ENCODE measurements around the gene ATRIP.

ATRIP gene

GRCh38 chr3:48423883-48424695, 22.4 kb upstream of the ATRIP start:
- DNase-seq (ENCODE audit: low read depth): no peak

DNA sequence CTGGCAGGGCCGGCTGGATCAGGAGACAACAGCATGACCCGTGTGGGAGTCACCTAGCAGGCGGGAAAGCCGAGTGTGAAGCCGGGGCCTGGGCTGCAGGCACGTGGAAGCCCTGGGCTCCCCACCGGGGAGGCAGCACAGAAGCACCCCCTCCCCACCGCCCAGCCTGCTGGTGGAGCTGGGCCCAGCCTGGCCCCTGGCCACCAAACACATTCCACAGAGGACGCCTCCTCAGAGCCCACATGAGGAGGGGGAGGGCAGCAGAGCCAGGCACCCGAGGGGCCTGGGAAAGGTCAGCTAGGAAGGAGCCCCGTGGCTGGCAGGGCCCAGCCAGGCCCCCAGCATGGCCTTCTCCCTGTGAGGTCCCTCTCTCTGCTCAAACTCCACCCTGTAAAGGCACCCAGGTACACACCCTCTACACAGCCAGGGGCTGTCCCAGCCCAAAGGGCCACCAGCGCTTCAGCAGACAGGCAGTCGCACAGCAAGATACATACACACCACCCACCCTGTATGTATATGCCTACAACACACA, 21.2 kb upstream of the ATRIP start:
- DNase-seq (ENCODE audit: low read depth): no peak

DNA sequence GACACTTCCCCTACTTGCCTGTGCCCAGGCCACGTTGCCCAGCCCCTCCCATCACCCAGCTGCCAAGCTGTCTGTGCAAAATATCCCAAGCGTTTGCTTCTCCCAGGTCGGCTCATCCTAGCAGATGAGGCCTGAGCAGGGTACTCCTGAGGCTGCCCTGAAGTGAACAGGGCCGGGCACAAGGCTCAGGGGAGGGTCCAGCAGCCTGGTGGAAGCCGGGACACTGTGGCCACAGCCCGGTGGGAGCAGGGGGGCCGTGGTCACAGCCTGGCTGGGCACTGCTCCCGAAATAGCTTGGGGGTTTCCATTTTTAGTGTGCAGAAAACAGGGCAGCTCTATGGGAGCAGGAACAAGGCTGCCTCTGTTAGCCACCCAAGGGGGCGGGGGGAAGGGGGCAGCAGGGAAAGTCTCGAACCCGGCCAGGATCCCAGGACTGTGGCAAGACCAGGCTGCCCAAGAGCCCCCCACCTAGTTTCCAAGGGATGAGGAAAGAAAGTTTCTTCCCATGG, 20.1 kb upstream of the ATRIP start:
- DNase-seq (ENCODE audit: low read depth): no peak

DNA sequence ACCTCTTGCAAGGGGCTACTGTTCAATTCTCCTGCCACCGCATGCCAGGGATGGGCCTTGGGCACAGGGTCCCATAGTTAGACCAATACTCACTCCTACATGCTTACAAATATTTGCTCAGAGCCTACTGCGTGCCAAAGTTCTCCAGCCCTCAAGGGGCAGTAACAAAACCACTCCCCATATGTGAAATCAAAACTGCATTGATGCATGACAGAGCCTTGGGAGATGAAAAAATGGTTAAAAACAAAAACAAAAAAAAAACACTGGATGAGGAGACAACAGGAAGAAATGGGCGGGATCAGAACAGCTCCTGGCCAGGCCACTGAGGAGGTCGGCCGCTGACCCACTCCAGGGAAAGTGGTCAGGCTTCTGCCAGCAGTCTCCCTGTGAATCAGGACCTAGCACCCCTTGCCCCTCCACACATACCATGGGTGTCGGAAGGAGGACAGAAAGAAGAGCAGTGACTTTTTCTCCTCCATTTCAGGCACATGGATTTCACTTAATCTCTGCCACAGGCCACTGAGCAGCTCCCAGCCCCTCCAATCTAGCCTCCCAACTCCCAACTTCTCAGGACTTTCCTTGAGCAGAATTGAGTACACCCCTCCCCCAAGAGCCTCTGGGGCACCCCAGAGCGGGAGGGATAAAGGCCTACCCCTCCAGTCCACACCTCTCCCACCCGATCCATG, 19.4 kb upstream of the ATRIP start:
- DNase-seq (ENCODE audit: low read depth): no peak

DNA sequence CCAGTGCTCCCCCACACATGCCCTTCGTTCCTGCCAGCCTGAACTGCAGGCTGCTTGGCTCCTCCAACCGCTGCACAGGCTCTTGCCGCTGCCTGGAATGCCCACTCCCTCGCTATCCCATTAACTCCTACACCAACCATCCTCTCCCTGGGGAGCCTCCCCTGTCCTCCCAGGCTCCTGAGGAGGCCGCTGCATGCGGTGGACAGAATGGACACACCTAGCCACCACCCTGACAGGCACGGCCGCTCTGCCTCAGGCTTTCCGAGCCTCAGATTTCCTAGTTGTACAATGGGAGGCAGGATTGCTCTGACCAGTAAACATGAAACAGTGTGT, 18.9 kb upstream of the ATRIP start:
- no peak for DNase-seq (ENCODE audit: low read depth)

GRCh38 chr3:48428088-48428571, 18.4 kb upstream of the ATRIP start:
- DNase-seq (ENCODE audit: low read depth): no peak

- DNase-seq (ENCODE audit: low read depth): no peak
These were observed 17.8 kb upstream of the ATRIP start for GRCh38 chr3:48428572-48429316.

DNA sequence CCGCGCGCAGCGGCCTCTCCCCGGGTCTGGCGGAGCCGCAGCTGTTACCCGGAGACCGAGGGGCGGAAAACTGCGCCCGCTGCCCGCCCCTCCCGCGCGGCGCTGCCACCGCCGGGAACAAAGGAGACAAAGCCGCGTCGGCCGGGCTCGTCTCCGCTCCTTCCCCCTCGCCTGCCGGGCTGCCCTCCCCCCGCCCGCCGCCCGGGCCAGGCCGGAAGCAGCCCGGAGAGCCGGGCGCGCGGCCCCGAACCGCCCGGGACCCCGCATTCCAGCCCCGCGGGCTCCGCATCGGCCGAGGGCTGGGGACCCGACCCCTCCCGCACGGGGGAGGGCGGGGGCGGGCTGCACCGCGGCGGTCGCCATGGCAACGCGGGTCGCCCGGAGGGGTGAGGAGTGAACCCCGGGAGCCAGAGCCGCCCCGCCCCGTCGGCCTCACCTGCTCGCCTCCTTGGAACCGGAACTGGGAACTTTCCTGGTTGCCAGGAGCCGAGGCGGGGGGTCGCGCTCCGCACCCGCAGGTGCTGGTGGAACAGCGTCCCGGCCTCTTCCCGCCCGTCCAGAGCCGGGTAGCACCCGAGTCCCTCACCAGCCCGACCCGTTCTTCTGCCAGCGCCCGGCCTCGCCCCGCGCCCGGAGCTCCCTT, 17.1 kb upstream of the ATRIP start:
- peak; percentile 28 for DNase-seq (ENCODE audit: low read depth)

DNA sequence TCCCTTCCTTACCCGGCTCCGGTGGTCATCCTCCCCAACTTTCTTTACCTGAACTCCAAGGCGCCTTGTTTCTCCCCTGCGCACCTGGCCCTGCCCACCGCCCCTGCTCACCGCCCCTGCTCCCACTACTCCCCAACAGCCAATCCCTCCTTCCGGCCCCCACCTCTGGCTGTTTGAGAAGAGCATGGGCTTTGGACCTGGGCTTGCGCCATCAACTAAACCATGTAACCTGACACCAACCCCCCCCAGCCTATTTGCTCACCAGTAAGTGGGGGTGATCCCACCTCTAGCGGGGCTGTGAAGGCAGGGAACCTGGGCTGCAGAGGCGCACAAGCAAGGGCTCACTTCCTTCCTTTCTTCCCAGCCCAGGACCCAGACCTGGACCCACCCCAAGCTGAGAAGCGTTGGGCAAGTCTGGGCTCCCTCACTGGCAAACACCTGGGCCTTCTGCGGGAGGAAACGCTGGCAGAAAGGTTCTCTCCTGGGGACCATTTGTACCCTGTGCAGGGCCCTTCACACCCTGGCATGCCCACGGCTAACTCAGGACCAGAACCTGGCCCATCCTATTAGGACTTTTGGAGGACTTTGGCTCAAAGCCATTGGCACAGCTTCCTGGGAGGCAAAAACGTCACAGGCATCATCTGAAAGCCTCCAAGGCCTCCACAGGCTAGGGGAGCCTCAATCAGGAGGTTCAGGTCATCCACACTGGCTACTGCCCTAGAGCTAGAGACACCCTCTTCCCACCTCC, 16.4 kb upstream of the ATRIP start, which contains the start of gene PLXNB1:
Gene PLXNB1 (minus strand): TSS at position 127 of the 748 bp plus-strand sequence. CDS start 5,475 bp downstream, outside the sequence.
- DNase-seq (ENCODE audit: low read depth): no peak

- DNase-seq (ENCODE audit: low read depth): no peak
These were observed 15.8 kb upstream of the ATRIP start for GRCh38 chr3:48430708-48431101.

DNA sequence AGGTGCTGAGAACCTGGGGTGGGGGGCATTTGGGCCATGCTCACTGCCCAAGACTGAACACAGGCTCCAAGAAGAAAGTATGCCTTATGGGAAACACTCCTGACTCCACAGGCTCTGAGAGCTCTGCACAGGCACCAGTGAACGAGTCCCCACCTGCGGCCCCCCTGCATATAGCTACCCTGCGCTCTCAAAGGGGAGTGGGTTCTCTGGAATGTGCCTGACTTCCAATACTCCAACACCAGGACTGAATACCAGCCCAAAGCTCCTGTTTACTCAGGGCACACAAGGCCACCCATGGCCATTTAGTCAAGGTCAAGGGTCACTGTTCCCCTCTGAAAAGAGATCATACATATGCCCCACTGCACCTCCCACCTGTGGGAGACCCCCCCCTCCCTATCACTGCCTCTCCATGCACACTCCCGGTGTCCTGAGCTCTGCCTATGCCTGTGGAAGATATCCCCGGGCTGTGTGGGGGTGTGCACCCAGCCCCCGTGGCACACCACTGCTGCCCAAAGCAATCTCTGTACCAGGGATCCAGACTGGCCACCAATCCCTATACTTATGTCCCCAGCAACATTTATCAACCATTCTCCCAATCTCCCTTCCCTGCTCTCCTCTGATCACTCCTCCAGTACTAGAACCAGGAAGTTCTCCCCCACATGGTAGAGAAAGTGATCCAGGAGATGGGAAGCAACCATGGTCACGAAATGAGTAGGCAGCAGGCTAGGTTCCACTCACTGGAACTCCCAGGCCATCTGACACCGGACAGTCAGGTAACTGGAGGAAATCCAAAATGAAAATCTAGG, 15.1 kb upstream of the ATRIP start:
- no peak for DNase-seq (ENCODE audit: low read depth)

DNA sequence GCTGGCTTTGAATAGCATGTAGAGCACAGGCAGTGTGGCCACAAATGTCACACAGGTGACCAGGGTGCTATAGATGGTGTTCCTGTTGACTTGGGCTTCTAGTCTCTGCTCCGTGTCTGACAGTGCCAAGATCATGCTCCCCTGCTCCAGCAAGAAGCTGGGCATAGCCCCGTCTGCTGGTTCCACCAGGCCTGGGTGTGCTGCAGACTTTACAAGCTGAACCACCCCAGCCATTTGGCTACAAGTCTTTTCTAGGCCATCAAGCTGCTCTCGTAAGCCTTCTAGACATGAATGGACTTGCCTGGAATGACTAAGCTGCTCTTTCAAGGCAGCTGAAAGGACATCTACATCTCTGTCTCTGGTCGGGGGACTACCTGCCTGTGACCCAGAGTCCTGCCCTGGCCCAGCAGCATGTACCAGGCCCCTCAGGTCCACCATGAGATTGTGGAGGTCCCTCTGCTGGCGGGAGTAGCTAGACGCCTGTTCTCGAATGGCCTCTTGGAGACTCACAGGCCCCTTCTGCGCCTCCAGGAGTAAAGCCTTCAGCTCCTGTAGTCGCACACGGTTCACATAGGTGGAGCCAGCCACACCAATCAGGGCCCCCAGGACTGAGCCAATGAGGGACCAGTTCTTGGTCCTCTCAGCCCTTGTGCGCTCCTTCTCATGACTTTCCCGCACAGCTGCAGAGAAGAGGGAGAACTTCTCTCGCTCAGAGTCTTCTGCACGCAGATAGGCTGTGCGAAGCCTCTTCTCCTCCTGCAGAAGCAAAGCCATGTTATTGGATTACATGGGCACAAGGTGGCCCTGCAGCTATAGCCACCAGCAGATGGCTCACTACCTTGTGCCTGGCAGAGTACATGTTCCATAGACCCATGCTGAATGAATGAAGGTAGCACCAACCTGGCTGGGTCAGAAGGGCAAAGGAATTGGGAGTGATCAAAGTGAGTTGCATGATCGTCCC, 13.8 kb upstream of the ATRIP start:
- no peak for DNase-seq (ENCODE audit: low read depth)

DNA sequence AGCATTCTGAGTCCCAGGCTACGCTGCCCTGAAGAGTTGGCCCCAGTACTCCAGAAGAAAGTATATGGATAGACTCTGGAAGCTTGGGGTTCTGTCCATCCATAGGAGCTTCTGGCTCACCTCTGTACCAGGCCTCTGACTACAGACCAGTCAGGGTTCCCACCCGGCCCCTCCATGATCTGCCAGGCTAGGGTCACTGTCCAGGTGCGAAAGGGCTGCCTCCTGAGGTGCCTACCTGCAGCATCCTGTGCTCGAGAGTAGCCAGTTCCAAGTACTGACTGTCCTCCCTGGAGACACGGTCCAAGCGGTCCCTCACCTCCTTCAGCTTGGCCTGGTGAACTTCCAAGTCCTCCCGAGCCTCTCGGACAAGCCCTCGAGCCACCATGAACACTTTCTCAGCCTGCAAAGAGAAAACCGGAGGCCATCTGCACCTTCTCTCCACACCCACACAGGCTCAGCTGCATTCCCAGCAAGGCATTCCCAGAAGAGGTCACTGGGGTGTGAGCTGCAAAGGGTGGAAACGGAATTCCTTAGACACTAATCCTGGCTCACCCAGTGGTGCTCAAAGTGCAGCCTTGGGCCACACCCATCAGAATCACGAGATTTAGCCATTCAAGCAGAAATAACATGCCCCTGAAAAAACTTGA, 12.9 kb upstream of the ATRIP start:
- no peak for DNase-seq (ENCODE audit: low read depth)

DNA sequence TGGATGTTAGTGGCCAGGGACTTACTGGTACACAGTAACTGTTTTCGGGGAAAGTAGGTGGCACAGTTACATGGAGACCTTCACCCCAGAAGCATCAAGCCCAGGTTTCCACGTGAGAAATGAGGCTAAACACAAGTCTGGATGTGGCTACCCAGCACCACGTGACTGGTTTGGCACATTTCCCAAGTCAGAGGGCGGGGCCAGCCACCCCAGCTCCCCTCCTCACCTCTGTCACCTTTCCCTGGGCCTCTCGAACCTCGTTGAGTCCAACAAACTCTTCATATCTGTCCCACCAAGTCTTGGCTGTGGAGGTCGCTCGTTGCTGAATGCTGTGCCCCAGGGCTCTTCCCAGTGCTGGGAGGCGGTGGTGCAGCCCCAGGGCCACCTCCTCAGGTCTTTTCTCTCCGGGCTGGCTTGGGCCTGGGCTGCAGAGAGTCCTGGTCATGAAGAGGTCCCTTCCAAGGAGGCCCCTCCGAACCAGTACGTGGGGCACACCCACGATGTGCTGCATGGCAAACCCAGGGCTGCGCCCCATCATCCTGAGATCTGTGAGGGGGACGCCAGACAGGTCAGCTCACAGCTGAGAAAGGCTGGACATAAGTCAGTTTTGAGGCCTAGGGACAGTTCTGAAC, 11.8 kb upstream of the ATRIP start:
- DNase-seq (ENCODE audit: low read depth): no peak

DNA sequence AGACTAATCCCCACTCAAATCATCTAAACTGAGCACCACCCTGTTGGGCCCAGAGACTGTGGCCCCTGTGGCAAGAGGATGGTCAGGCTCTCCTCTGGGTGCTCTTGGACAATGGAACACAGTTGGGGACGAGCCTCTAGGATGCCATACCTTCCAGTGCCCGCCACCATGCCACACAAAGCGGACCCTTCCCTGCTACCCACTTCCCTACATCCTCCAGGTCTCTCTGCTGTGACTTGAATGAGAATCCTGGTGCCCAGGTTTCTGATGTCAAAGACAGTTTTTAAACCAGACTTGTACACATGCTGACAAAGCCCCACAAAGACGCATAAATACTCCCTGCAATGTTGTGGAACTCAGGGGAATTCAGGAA, 11.3 kb upstream of the ATRIP start:
- DNase-seq (ENCODE audit: low read depth): no peak

DNA sequence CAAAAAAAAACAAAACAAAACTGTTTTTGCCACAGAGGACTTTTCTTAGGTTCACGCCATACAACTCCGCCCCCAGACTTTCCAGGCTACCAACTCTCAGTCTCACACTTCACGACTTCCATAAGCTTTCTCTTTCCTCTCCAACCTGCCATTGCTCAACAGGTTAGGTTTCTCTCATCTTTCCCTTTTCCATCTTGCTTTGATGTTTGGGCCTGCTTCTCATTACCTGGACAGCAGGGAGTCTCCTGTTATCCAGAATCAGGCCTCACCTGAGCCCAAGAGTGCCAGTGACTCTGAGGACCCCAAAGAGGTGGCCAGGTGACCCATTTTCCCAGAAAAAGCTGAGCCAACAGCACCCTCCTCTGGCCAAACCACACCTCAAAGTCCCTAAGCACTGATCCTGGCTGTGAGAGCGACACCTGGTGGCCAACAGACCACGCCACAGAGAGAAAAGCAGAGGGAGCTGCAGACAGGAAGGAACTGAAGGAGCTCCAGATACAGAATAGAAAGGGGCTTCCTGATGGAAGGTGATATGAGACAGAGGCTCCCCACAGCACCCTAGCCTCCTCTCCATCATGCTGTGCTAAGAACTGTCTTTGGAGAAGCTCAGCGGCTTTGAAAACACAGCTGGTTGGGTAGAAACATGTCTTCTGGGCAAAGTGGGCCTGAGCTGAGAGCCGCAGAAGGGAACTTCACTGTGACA, 10.6 kb upstream of the ATRIP start:
- DNase-seq (ENCODE audit: low read depth): peak; percentile 82

DNA sequence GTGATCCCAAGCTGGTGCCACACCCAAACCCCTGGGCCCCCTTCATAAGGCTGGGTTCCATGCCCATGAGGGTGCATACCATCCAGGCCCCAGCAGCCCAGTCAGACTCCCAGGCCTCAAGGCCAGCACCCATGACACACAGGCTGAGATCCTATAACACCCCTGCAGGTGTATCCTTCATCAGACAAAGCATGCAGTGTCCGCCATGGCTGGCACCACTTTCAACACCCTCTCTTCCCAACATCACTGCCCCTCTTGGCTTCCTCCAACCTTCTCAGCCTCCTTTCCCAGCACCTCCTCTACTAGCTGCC, 10.1 kb upstream of the ATRIP start:
- DNase-seq (ENCODE audit: low read depth): no peak

DNA sequence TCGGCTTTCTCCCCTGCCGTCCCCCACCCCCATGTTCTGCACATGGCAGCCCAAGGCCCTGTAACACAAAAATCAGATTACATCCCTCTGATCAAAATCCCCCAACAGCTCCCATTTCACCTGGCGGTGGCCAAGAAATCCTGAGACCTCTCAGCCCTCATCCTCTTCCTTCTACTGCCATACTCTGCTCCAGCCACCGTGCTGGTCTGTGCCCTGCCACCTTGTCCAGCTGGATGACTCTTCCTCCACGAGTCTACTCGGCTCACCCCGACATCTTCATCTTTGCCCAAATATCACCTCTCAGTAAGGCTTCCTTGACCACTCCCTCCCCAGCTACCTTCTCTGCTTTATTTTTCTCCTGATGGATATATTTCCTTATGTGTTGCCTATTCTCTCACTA, 9.7 kb upstream of the ATRIP start:
- DNase-seq (ENCODE audit: low read depth): no peak
